K562 (cell line): ENCODE data around the gene CAMK2N1. TPM values are rescaled to one million over a fixed set of nuclear protein-coding genes. Genes with fewer than 3 reads are reported as not detected.

Experiments used
- CC2D1A ChIP-seq: fragments of 450-650 bp; IDR thresholded peaks from 2 replicates; pipeline ENCODE4 v1.6.1; 2017; ENCODE audit warnings: mild to moderate bottlenecking
- CHCHD3 ChIP-seq: fragments of 250-450 bp; sonication (Bioruptor Pico); IDR thresholded peaks from 2 replicates; pipeline ENCODE4 v2.1.2; 2022; ENCODE audit warnings: mild to moderate bottlenecking
- ESRRB ChIP-seq: fragments of 250-450 bp; sonication (Bioruptor Pico); IDR thresholded peaks from 2 replicates; pipeline ENCODE4 v1.5.0; 2020; ENCODE audit warnings: mild to moderate bottlenecking, moderate library complexity, borderline replicate concordance
- FOXK1 ChIP-seq: sonication (generic); formaldehyde crosslinking; IDR thresholded peaks from 2 replicates; pipeline ENCODE4 v1.8.0; 2022; ENCODE audit warnings: missing genetic modification reagents, mild to moderate bottlenecking, borderline replicate concordance
- HNRNPUL1 ChIP-seq: fragments of 200-400 bp; formaldehyde crosslinking; IDR thresholded peaks from 2 replicates; pipeline ENCODE4 v1.6.1; 2017; ENCODE audit warnings: low read length
- HOXB6 ChIP-seq: fragments of 250-450 bp; sonication (Bioruptor Pico); IDR thresholded peaks from 2 replicates; pipeline ENCODE4 v1.5.1; 2022; ENCODE audit warnings: mild to moderate bottlenecking, borderline replicate concordance
- KDM4B ChIP-seq, 2 experiments: fragments of 450-650 bp in 1 of 2; sonication (generic) in 1 of 2; IDR thresholded peaks; 2 replicates each; pipeline ENCODE4 v1.6.1; 2016 to 2017; ENCODE audit warnings: borderline replicate concordance in 2 of 2, antibody characterized with exemption in 1 of 2, low read depth in 1 of 2, mild to moderate bottlenecking in 1 of 2
- MIER1 ChIP-seq: fragments of 450-650 bp; IDR thresholded peaks from 2 replicates; pipeline ENCODE4 v1.6.1; 2016; ENCODE audit warnings: antibody characterized with exemption, mild to moderate bottlenecking, low read depth
- PTTG1 ChIP-seq: fragments of 450-650 bp; IDR thresholded peaks from 2 replicates; pipeline ENCODE4 v1.6.1; 2016; ENCODE audit warnings: low read depth, mild to moderate bottlenecking, missing genetic modification characterization, missing compliant biosample characterization
- PYGO2 ChIP-seq: fragments of 450-650 bp; IDR thresholded peaks from 2 replicates; pipeline ENCODE4 v1.6.1; 2016; ENCODE audit warnings: mild to moderate bottlenecking, missing genetic modification characterization, moderate library complexity, missing compliant biosample characterization
- RFX5 ChIP-seq: IDR thresholded peaks from 2 replicates; pipeline ENCODE4 v1.6.1; 2011; ENCODE audit warnings: low read depth, mild to moderate bottlenecking, improper control_type of control experiment, low read length
- YY1 ChIP-seq, 3 experiments: IDR thresholded peaks; 2 replicates each; pipeline ENCODE4 v1.6.1; 2011; ENCODE audit warnings: low read length in 2 of 3, mild to moderate bottlenecking in 2 of 3, moderate library complexity in 2 of 3, borderline replicate concordance in 1 of 3, control low read depth in 1 of 3, low read depth in 1 of 3; ENCODE audit not compliant: insufficient read depth in 3 of 3, insufficient replicate concordance in 2 of 3, control insufficient read depth in 1 of 3, insufficient read length in 1 of 3; ENCODE audit errors: extremely low read depth in 1 of 3
- polyA plus RNA-seq, 8 experiments: library from polyadenylated mRNA; depleted of rRNA in 4 of 8; stranded (reverse) in 5 of 8; unstranded in 3 of 8; fragments of >200 nt; fragmentation: Nextera tagmentation in 2 of 8; fragmentation: Illumina TruSeq in 1 of 8; extraction: Ambion mirVana in 2 of 8; extraction: Trizol in 1 of 8; gene quantifications; 2 replicates each; pipeline versions ENCODE4 v1.2.1 to v1.2.3, GENCODE V29; 2011 to 2014; ENCODE audit warnings: inconsistent platforms in 1 of 8, missing spikeins in 1 of 8
- total RNA-seq, 7 experiments: library from RNA; depleted of rRNA in 6 of 7; stranded (reverse); fragments of >200 nt in 6 of 7; fragmentation: Illumina TruSeq in 2 of 7; extraction: Trizol in 2 of 7; gene quantifications; 2 replicates each; pipeline versions ENCODE4 v1.2.1 to v1.2.3, GENCODE V29; 2011 to 2021; ENCODE audit warnings: low replicate concordance in 1 of 7
- TF ChIP-seq, protein P1 (sequence below): fragments of 450-650 bp; conservative IDR thresholded peaks from 2 replicates; pipeline ENCODE4 v1.6.1; 2016; ENCODE audit warnings: missing genetic modification characterization, low read depth, mild to moderate bottlenecking, control low read depth, missing compliant biosample characterization
- TF ChIP-seq, protein P2 (sequence below): sonication (generic); formaldehyde crosslinking; IDR thresholded peaks from 2 replicates; pipeline ENCODE4 v1.9.0; 2022; ENCODE audit warnings: mild to moderate bottlenecking, missing genetic modification reagents
- TF ChIP-seq, protein P3 (sequence below): fragments of 250-450 bp; sonication (Bioruptor Pico); IDR thresholded peaks from 2 replicates; pipeline ENCODE4 v1.8.0; 2022; ENCODE audit warnings: moderate library complexity, mild to moderate bottlenecking, inconsistent platforms
- TF ChIP-seq, protein P4 (sequence below): fragments of 450-650 bp; formaldehyde crosslinking; IDR thresholded peaks from 2 replicates; pipeline ENCODE4 v1.4.0; 2022; ENCODE audit warnings: mild to moderate bottlenecking, moderate library complexity

Gene CAMK2N1
- total and polyA plus RNA-seq, 9 of the 15 experiments (the other 6 are each of a cell fraction or from before 2014, with no cell fraction given) = 0.09 to 1.4 (median 0.34) TPM

DNA sequence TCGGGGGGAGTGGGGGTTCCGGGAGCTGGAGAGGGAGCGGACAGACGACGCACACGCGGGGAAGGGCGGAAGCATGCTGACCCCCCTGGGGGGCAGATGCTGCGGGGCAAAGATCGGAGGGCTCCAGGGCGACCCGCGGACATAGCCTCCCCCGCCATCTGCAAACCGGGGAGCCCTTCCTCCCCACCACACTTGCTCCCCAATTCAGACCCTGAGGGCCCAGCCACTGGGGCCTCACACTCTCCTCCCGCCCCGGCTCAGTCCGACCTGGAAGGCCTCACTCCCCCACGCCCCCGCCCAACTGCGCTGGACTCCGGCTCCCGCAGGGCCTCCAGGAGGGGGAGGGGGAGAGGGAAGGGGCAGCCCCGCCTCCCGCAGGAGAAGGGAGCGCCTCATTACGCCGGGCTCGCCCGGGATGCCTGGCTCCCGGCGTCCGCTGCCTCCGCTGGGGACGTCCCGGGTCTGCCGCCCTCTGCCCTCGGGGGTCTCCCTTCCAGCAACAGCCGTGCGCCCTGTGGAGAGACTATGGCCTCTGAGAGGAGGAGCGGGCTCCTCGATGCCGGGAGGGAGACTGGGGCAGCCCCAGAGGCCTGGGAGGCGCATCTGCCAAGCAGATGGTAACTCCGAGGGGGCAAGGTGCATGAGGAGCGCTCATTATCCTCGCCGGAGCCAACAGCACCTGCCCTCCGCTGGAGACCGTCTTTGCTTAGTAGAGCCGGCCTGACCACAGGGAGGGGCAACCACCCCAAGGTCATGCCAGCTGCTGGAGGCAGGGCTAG, 636 bp upstream of the CAMK2N1 start (continued):
- no peak for TF ChIP-seq PYGO2 (tag)
- TF ChIP-seq, protein P1, sequence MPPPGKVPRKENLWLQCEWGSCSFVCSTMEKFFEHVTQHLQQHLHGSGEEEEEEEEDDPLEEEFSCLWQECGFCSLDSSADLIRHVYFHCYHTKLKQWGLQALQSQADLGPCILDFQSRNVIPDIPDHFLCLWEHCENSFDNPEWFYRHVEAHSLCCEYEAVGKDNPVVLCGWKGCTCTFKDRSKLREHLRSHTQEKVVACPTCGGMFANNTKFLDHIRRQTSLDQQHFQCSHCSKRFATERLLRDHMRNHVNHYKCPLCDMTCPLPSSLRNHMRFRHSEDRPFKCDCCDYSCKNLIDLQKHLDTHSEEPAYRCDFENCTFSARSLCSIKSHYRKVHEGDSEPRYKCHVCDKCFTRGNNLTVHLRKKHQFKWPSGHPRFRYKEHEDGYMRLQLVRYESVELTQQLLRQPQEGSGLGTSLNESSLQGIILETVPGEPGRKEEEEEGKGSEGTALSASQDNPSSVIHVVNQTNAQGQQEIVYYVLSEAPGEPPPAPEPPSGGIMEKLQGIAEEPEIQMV (tag) = no peak
- TF ChIP-seq KDM4B (IDR thresholded peaks at IDR 0.05; ENCODE audit: borderline replicate concordance in 2 of 2, low read depth in 1 of 2) = no peak
- TF ChIP-seq, protein P2, sequence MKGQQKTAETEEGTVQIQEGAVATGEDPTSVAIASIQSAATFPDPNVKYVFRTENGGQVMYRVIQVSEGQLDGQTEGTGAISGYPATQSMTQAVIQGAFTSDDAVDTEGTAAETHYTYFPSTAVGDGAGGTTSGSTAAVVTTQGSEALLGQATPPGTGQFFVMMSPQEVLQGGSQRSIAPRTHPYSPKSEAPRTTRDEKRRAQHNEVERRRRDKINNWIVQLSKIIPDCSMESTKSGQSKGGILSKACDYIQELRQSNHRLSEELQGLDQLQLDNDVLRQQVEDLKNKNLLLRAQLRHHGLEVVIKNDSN (CRISPR knock-in tag) = no peak
- TF ChIP-seq MIER1 = no peak
- TF ChIP-seq CC2D1A = no peak
- no peak for TF ChIP-seq RFX5
- no peak for TF ChIP-seq HNRNPUL1
- TF ChIP-seq YY1 (IDR thresholded peaks at IDR 0.05; ENCODE audit: borderline replicate concordance in 1 of 3, control insufficient read depth in 1 of 3, extremely low read depth in 1 of 3, insufficient read depth in 3 of 3, insufficient read length in 1 of 3, insufficient replicate concordance in 2 of 3, low read depth in 1 of 3, low read length in 2 of 3) = no peak
- TF ChIP-seq, protein P3, sequence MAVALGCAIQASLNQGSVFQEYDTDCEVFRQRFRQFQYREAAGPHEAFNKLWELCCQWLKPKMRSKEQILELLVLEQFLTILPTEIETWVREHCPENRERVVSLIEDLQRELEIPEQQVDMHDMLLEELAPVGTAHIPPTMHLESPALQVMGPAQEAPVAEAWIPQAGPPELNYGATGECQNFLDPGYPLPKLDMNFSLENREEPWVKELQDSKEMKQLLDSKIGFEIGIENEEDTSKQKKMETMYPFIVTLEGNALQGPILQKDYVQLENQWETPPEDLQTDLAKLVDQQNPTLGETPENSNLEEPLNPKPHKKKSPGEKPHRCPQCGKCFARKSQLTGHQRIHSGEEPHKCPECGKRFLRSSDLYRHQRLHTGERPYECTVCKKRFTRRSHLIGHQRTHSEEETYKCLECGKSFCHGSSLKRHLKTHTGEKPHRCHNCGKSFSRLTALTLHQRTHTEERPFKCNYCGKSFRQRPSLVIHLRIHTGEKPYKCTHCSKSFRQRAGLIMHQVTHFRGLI = no peak
- TF ChIP-seq CHCHD3 (CRISPR knock-in tag) = no peak
- TF ChIP-seq ESRRB (CRISPR knock-in tag) = no peak
- no peak for TF ChIP-seq PTTG1
- no peak for TF ChIP-seq FOXK1 (CRISPR knock-in tag)
- TF ChIP-seq, protein P4, sequence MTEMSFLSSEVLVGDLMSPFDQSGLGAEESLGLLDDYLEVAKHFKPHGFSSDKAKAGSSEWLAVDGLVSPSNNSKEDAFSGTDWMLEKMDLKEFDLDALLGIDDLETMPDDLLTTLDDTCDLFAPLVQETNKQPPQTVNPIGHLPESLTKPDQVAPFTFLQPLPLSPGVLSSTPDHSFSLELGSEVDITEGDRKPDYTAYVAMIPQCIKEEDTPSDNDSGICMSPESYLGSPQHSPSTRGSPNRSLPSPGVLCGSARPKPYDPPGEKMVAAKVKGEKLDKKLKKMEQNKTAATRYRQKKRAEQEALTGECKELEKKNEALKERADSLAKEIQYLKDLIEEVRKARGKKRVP (CRISPR knock-in tag) = no peak
- no peak for TF ChIP-seq HOXB6 (CRISPR knock-in tag)
